Measurements from ENCODE around the gene TTC7B.

- TF ChIP-seq CTCF (IDR thresholded peaks at IDR 0.05; ENCODE audit: low read length) (no peak), EZH2 (IDR thresholded peaks at IDR 0.05; ENCODE audit: borderline replicate concordance, low read length) (no peak)
Measured at GRCh38 chr14:90606434-90606833, 209.8 kb downstream of the TTC7B start.
